ENCODE results near the gene LIN9.

Gene LIN9

DNA sequence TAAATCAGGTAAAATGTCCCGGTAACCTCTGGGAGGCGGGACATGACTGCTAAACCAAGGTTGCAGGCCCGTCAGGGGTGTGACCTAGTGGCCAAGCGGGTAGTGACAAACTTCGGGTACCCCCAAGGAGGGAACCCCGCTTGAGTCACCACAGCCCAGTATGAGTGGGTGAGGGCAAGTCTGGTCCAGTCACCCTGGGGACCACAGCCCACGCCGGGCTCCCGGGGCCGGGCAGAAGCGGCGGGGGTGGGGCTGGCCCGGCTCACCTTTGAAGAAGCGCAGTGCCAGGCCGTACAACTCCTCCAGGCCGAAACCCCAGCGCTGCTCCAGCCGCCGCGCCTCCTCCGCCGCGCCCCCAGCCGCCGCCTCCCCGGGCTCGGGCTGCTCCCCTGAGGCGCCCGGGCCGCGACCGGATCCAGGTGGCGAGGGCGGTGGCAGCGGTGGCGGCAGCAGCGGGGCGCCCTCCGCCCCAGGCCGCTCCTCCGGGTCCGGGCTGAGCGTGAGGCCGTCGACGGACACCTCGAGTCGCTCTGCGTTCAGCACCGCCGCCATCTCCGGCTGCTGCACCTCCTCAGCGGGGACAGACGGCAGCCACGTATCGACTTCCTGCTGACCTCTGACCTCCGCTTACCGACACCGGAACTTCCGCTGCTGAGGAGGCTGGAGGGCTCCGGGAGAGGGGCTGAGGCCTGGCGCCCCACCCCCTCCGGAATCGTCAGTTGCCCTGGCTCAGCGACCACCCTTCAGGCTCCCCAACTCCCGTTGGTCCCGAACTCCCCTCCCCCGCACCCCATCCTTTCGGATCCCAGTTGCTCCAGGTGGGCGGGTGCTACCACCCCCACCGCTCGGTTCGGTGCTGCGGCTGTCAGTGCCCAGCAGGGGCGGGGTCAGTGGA is 122.6 kb downstream of the LIN9 start, which contains the start of gene ACBD3:
ACBD3 (minus strand) TSS at position 618 of the 895 bp plus-strand sequence; CDS start at position 552, 66 bp downstream.
- H3K27ac ChIP-seq = peak within 1 kb of the TSS; percentile 94
- peak within 1 kb of the TSS; percentile 96 for H3K4me2 ChIP-seq
- no peak for TF ChIP-seq Cebpa-rat (IDR thresholded peaks at IDR 0.05)

DNA sequence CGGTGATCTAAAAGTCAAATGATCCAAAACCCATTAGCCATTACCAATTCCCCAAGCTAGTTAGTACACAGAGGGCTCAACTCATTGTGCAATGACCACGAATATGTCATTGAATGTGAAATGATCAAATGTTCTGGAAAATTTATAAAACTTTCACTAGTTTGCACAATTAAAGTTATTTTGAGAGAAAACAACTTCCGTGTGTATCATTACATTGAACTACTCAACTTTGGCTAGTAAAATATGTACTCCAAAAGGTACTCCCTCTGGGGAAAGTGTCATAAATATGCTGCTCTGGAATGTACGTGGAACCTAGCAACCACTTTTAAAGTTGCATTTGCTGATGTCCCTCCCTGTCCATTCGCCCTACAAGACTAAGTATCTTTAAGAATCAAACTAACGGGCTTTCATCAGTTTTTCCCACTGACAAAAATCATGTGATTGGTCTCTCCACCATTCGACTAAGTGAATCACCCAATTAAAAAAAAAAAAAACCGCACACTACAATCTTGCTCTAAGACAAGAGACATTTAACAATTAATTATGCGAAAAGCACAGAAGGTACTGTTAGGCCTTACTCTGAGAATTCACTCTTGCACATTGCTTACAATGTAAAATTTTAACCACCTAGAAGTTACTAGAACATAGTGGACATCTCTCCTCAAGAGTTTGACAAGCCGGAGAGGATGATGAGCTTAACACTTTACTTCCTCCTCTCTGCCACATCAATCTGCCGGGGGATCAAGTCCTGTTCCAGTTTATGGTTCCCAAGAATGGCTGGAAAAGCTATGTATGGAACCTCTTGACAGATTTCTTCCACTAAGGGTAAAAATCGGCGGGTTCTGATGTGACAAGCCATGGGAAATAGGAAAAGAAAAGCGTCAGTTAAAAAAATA is 123.6 kb downstream of the LIN9 start:
- H3K4me1 ChIP-seq = peaks cover 42% of the 10 kb centered on the region
- H3K27ac ChIP-seq = peak overlapping the region; percentile 94
- no peak for TF ChIP-seq Cebpa-rat (IDR thresholded peaks at IDR 0.05)

More for the DNA sequence above, 122.6 kb downstream of the LIN9 start, which contains the start of gene ACBD3:
- Histone ChIP-seq H3K4me1 (peaks cover 42% of the 10 kb centered on the region), H4K20me1 (peaks cover 49% of the 10 kb centered on the region), H3K9me3 (no peaks in the 10 kb centered on the region), H3K36me3 (peaks cover 28% of the 10 kb centered on the region; the same call in 1 of the 2 replicates), H3K4me3 (peak within 1 kb of the TSS; percentile 80), H3K9ac (peak within 1 kb of the TSS; percentile 91), H3K27me3 (no peaks in the 10 kb centered on the region)

DNA sequence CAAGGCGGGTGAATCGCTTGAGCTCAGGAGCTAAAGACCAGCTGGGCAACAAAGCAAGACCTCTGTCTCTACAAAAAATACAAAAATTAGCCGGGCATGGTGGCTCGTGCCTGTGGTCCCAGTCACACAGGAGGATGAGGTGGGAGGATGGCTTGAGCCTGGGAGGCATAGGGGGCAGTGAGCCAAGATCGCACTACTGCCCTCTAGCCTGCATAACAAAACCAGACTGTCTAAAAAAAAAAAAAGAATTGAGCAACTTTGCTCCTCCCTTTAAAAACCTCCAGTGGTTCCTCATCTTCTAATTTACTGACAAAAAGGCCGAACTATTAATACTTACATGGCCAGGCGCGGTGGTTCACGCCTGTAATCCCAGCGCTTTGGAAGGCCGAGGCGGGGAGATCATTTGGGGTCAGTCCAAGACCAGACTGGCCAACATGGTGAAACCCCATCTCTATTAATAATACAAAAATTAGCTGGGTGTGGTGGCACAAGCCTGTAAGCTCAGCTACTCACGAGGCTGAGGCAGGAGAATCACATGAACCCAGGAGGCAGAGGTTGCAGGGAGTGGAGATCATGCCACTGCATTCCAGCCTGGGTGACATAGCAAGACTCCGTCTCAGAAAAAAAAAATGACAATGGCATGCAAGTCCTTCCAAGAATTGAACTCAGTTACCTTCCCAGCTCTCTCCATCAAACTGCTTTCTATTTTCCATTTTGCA is 126.8 kb downstream of the LIN9 start:
- no peak overlapping the region for H3K9ac ChIP-seq
- H3K9me3 ChIP-seq = no peaks in the 10 kb centered on the region
- no peak overlapping the region for H3K4me3 ChIP-seq
- 0 out of 2 replicates have a peak, but pooled peaks have one; percentile 32 for TF ChIP-seq Cebpa-rat (IDR thresholded peaks at IDR 0.05)
- H3K4me1 ChIP-seq = peaks cover 34% of the 10 kb centered on the region
- H3K27me3 ChIP-seq = no peaks in the 10 kb centered on the region
- H4K20me1 ChIP-seq = peaks cover 87% of the 10 kb centered on the region
- no peak overlapping the region for H3K27ac ChIP-seq
- no peak overlapping the region for H3K4me2 ChIP-seq
- peaks cover 54% of the 10 kb centered on the region for H3K36me3 ChIP-seq

More for the DNA sequence above, 123.6 kb downstream of the LIN9 start:
- H3K27me3 ChIP-seq = no peaks in the 10 kb centered on the region
- H3K4me2 ChIP-seq = peak overlapping the region; percentile 96
- no peaks in the 10 kb centered on the region for H3K9me3 ChIP-seq
- peaks cover 55% of the 10 kb centered on the region for H4K20me1 ChIP-seq
- peaks cover 34% of the 10 kb centered on the region for H3K36me3 ChIP-seq
- H3K4me3 ChIP-seq = peak overlapping the region; percentile 80
- H3K9ac ChIP-seq = peak overlapping the region; percentile 91
